GM12878 (cell line): ENCODE results near the gene SPTAN1. TPM values are rescaled to one million over a fixed set of nuclear protein-coding genes. Genes with fewer than 3 reads are reported as not detected.

Experiments
- ATAC-seq: fragments of 200-7000 bp; cut with Tn5 transposase; 3 replicates; pipeline ENCODE4 v1.9.1; 2020; ENCODE audit warnings: mild to moderate bottlenecking, moderate library complexity
- BruUV-seq: library from RNA; stranded (reverse); fragments of 400-500 nt; replicated peaks from 2 replicates; lab custom pipeline; 2021; lab: Mats Ljungman, UMichigan
- CTCF ChIA-PET: fragments of 300-600 bp; sonication (Branson Sonifier 250); formaldehyde crosslinking; extraction: SDS; loops from one replicate; lab custom pipeline; 2021; ENCODE audit warnings: inconsistent platforms; lab: Yijun Ruan, JAX
- POLR2A ChIA-PET: fragments of 350-600 bp; formaldehyde crosslinking; extraction: SDS; loops from one replicate; lab custom pipeline; 2021; ENCODE audit warnings: inconsistent platforms; lab: Charles Lee
- RAD21 ChIA-PET: fragments of 300-600 bp; sonication (Branson Sonifier 250); formaldehyde crosslinking; loops from one replicate; lab custom pipeline; 2023; ENCODE audit warnings: antibody characterized with exemption; ENCODE audit not compliant: unreplicated experiment; lab: Charles Lee
- SMC1A ChIA-PET: fragments of 300-600 bp; sonication (Branson Sonifier 250); formaldehyde crosslinking; loops from one replicate; lab custom pipeline; 2023; ENCODE audit not compliant: unreplicated experiment, uncharacterized antibody; lab: Charles Lee
- DNase-seq: peaks from one replicate; pipeline ENCODE4 v3.0.0-alpha.2; 2011; ENCODE audit warnings: low read depth, low spot score
- FAIRE-seq: peaks from 3 replicates; lab custom pipeline; 2011; peaks lifted over from hg19 to GRCh38; lab: Jason Lieb, UNC
- H2AFZ ChIP-seq: 2 replicates; pipeline ENCODE4 v1.6.0; 2011; ENCODE audit warnings: low read depth, low read length, control low read depth; ENCODE audit not compliant: control insufficient read depth
- H3K27ac ChIP-seq: 2 replicates; pipeline ENCODE4 v1.5.1; 2011; ENCODE audit warnings: control low read depth; ENCODE audit not compliant: control insufficient read depth, insufficient read depth
- H3K27me3 ChIP-seq, 2 experiments: replicated peaks in 1 of 2; 2 replicates each; pipeline versions ENCODE4 v1.6.0 to v1.6.1; 2011; ENCODE audit warnings: low read length in 1 of 2; ENCODE audit not compliant: control insufficient read depth in 2 of 2, insufficient read depth in 2 of 2
- H3K36me3 ChIP-seq, 2 experiments: 2 replicates each; pipeline ENCODE4 v1.5.1; 2011; ENCODE audit warnings: low read length in 1 of 2; ENCODE audit not compliant: control insufficient read depth in 2 of 2, insufficient read depth in 2 of 2
- H3K4me1 ChIP-seq: 2 replicates; pipeline ENCODE4 v1.6.1; 2011; ENCODE audit warnings: mild to moderate bottlenecking, low read length, moderate library complexity, mixed read lengths; ENCODE audit not compliant: control insufficient read depth, insufficient read depth
- H3K4me2 ChIP-seq: 2 replicates; pipeline ENCODE4 v1.6.0; 2011; ENCODE audit warnings: control low read depth; ENCODE audit not compliant: control insufficient read depth, insufficient read depth
- H3K4me3 ChIP-seq: fragments of 200-600 bp; sonication (generic); 2 replicates; pipeline ENCODE4 v1.5.1; 2016
- H3K79me2 ChIP-seq: 2 replicates; pipeline ENCODE4 v1.6.0; 2011; ENCODE audit warnings: low read length; ENCODE audit not compliant: control insufficient read depth, insufficient read depth
- H3K9ac ChIP-seq: 2 replicates; pipeline ENCODE4 v1.8.0; 2011; ENCODE audit warnings: low read length, control low read depth, mixed read lengths; ENCODE audit not compliant: control insufficient read depth, insufficient read depth
- H3K9me3 ChIP-seq: replicated peaks from 3 replicates; pipeline ENCODE4 v1.5.1; 2011; ENCODE audit warnings: mild to moderate bottlenecking, low read length; ENCODE audit not compliant: control insufficient read depth, insufficient read depth
- H4K20me1 ChIP-seq: 2 replicates; pipeline ENCODE4 v1.6.0; 2011; ENCODE audit not compliant: control insufficient read depth, insufficient read depth
- CHD2 ChIP-seq: IDR thresholded peaks from 2 replicates; pipeline ENCODE4 v1.6.1; 2011; ENCODE audit warnings: low read depth, low read length, improper control_type of control experiment, borderline replicate concordance
- FOXM1 ChIP-seq: IDR thresholded peaks from 2 replicates; pipeline ENCODE4 v1.6.1; 2012; ENCODE audit warnings: low read depth, mild to moderate bottlenecking, inconsistent platforms, low read length, moderate library complexity
- HCFC1 ChIP-seq: fragments of 150-350 bp; IDR thresholded peaks from 2 replicates; pipeline ENCODE4 v1.6.1; 2014; ENCODE audit warnings: low read length
- HDAC2 ChIP-seq: fragments of 200-600 bp; sonication (generic); IDR thresholded peaks from 2 replicates; pipeline ENCODE4 v1.6.1; 2017
- IKZF2 ChIP-seq, 2 experiments: fragments of 450-650 bp; IDR thresholded peaks; 2 replicates each; pipeline ENCODE4 v1.6.1; 2017; ENCODE audit warnings: mild to moderate bottlenecking in 2 of 2, moderate library complexity in 2 of 2
- JUNB ChIP-seq: IDR thresholded peaks from 2 replicates; pipeline ENCODE4 v1.6.1; 2016; ENCODE audit warnings: antibody characterized with exemption, mild to moderate bottlenecking
- KAT2A ChIP-seq: conservative IDR thresholded peaks from 2 replicates; pipeline ENCODE4 v1.6.1; 2011; ENCODE audit warnings: low read depth, low read length; ENCODE audit not compliant: control insufficient read depth
- MEF2A ChIP-seq: IDR thresholded peaks from 2 replicates; pipeline ENCODE4 v1.6.1; 2011; ENCODE audit warnings: low read depth, mild to moderate bottlenecking, low read length, moderate library complexity; ENCODE audit not compliant: insufficient read depth
- MXI1 ChIP-seq: fragments of 150-350 bp; IDR thresholded peaks from 2 replicates; pipeline ENCODE4 v1.6.1; 2011; ENCODE audit warnings: low read depth, mild to moderate bottlenecking, inconsistent platforms, low read length, improper control_type of control experiment
- NKRF ChIP-seq: fragments of 450-650 bp; conservative IDR thresholded peaks from 2 replicates; pipeline ENCODE4 v1.6.1; 2017; ENCODE audit warnings: mild to moderate bottlenecking, moderate library complexity
- PKNOX1 ChIP-seq: fragments of 450-650 bp; IDR thresholded peaks from 2 replicates; pipeline ENCODE4 v1.6.1; 2016; ENCODE audit warnings: mild to moderate bottlenecking
- RB1 ChIP-seq: fragments of 450-650 bp; formaldehyde crosslinking; IDR thresholded peaks from 2 replicates; pipeline ENCODE4 v1.6.1; 2017; ENCODE audit warnings: mild to moderate bottlenecking, borderline replicate concordance
- SUZ12 ChIP-seq: fragments of 200-600 bp; sonication (generic); IDR thresholded peaks from one replicate; pipeline ENCODE4 v1.6.1; 2018; ENCODE audit warnings: antibody characterized with exemption, mild to moderate bottlenecking; ENCODE audit not compliant: unreplicated experiment
- TAF1 ChIP-seq: IDR thresholded peaks from 2 replicates; pipeline ENCODE4 v1.6.1; 2011; ENCODE audit warnings: mild to moderate bottlenecking, low read depth, low read length, borderline replicate concordance
- TBL1XR1 ChIP-seq: IDR thresholded peaks from 2 replicates; pipeline ENCODE4 v1.6.1; 2012; ENCODE audit warnings: low read depth, low read length, improper control_type of control experiment
- ZNF207 ChIP-seq: fragments of 450-650 bp; IDR thresholded peaks from 2 replicates; pipeline ENCODE4 v1.6.1; 2014; ENCODE audit warnings: antibody characterized with exemption, mild to moderate bottlenecking, borderline replicate concordance
- WGBS: methylation state at CpG from one replicate; pipeline ENCODE4 v1.1.6; 2016; ENCODE audit warnings: low lambda C conversion rate; ENCODE audit not compliant: insufficient replicate concordance, insufficient coverage; ENCODE audit errors: missing lambda C conversion rate; 5-methylcytosine and 5-hydroxymethylcytosine counted together
- in situ Hi-C: fragments of 300-500 bp; cut with MboI; formaldehyde crosslinking; loops from 9 replicates; pipeline ENCODE4 v1.14.3; 2018; ENCODE audit warnings: mixed read lengths
- intact Hi-C: fragments of 100-400 bp; cut with micrococcal nuclease; formaldehyde crosslinking; loops from one replicate; pipeline ENCODE4 v1.14.2; 2022; ENCODE audit not compliant: unreplicated experiment
- polyA plus RNA-seq, 11 experiments: library from polyadenylated mRNA; depleted of rRNA in 4 of 11; unstranded in 6 of 11; stranded (reverse) in 5 of 11; fragments of >200 nt; fragmentation: Nextera tagmentation in 4 of 11; fragmentation: Illumina TruSeq in 1 of 11; extraction: Ambion mirVana in 4 of 11; extraction: Trizol in 1 of 11; gene quantifications; 1 replicate in 1 of 11; 2 replicates in 10 of 11; pipeline versions ENCODE4 v1.2.1 to v1.2.3, GENCODE V29; 2011 to 2016; ENCODE audit warnings: inconsistent platforms in 2 of 11, missing spikeins in 2 of 11, low read depth in 1 of 11
- total RNA-seq, 4 experiments: library from RNA; depleted of rRNA in 3 of 4; stranded (reverse); fragments of >200 nt in 3 of 4; fragmentation: Illumina TruSeq in 1 of 4; extraction: Trizol in 1 of 4; gene quantifications; 2 replicates each; pipeline versions ENCODE4 v1.2.1 to v1.2.3, GENCODE V29; 2013 to 2021

Gene SPTAN1
- total and polyA plus RNA-seq, 10 of the 15 experiments (the other 5 are each of a cell fraction or from before 2014, with no cell fraction given): 18.7 to 156 (median 73.6) TPM

GRCh38 chr9:128625391-128626146, 73.2 kb downstream of the SPTAN1 start:
- BruUV-seq: TSS peak; percentile 32
- 90% methylated on average over 17 of the region's 20 CpGs for WGBS
- peaks cover 10 to 31% of the 10 kb centered on the region in 2 experiments; a peak in 3 of 4 replicates for H3K36me3 ChIP-seq
- FAIRE-seq (no peak), ATAC-seq (no peak)
- TF ChIP-seq HCFC1 (no peak), ZNF207 (no peak), CHD2 (no peak), JUNB (no peak), IKZF2 (IDR thresholded peaks at IDR 0.05) (no peak), SUZ12 (no peak), PKNOX1 (no peak), TAF1 (no peak), NKRF (no peak), HDAC2 (no peak), MEF2A (no peak), MXI1 (no peak), KAT2A (no peak), FOXM1 (no peak), RB1 (no peak), TBL1XR1 (no peak)
- TF ChIP-seq, all 136 proteins: peak for 0
- Histone ChIP-seq H3K79me2 (no peaks in the 10 kb centered on the region), H3K27me3 (no peaks in the 10 kb centered on the region), H3K9me3 (no peaks in the 10 kb centered on the region), H2AFZ (no peak overlapping the region), H3K4me2 (no peak overlapping the region), H3K4me3 (no peak overlapping the region), H3K4me1 (no peaks in the 10 kb centered on the region), H3K27ac (no peak overlapping the region), H3K9ac (no peak overlapping the region), H4K20me1 (no peaks in the 10 kb centered on the region; the same call in 1 of the 2 replicates)
- in situ Hi-C loops: no loop called here
- ChIA-PET SMC1A (no interaction called here), RAD21 (interaction anchor here (0.8 kb wide), 1 partner anchor 143 kb away, joined by 4 read pairs; no protein-coding TSS in a partner anchor), CTCF (interaction anchor here (0.7 to 1.1 kb wide), 2 partner anchors 187 to 263 kb away, joined by 3 read pairs; no protein-coding TSS in a partner anchor), POLR2A (no interaction called here)
- no peak for DNase-seq
- intact Hi-C loops: no loop called here
